ENCODE measurements around the gene IZUMO4. TPM values are rescaled to one million over a fixed set of nuclear protein-coding genes. Genes with fewer than 3 reads are reported as not detected.
"Not testable (repeated sequence)": the region's sequence is repeated elsewhere in the genome, so short reads cannot be mapped to it uniquely, and the experiment has no call there.

The IZUMO4 gene
- total RNA-seq, 1 experiment from 2014 or later, result 2.5 TPM

DNA sequence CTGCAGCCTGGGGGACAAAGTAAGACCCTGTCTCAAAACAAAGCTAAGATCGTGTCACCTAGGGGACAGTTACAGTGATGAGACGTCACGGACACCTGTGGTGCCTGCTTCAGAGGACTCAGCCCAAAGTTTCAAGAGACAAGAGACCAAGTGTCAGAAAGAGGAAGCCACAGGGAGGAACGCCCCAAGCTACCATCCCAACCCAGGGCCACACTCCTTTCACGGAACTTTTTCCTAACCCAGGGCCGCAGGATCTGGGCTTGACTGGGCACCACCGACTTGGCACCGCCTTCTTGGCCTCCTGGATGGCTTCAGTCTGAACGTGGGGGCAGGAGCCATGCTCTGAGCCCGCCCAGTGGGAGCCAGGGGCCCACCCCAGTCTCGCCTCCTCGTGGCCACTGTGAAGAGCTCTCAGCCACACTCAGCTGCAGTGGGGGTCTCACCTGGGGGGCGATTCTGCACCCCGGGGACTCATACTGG, 9.1 kb upstream of the IZUMO4 start:
- DNase-seq (ENCODE audit: low spot score), result no peak
- peaks cover 24% of the 10 kb centered on the region for H3K4me1 ChIP-seq (ENCODE audit: insufficient read depth, low read length, poor library complexity, severe bottlenecking)
- intact Hi-C loops (cut with micrococcal nuclease; ENCODE audit: unreplicated experiment), result no loop called here
- H3K36me3 ChIP-seq (ENCODE audit: insufficient read depth, low read length, poor library complexity, severe bottlenecking), result peaks cover 4% of the 10 kb centered on the region
- no peak for TF ChIP-seq EZH2 (IDR thresholded peaks at IDR 0.05; ENCODE audit: borderline replicate concordance, low read depth, low read length, poor library complexity, severe bottlenecking)
- TF ChIP-seq, protein P1, sequence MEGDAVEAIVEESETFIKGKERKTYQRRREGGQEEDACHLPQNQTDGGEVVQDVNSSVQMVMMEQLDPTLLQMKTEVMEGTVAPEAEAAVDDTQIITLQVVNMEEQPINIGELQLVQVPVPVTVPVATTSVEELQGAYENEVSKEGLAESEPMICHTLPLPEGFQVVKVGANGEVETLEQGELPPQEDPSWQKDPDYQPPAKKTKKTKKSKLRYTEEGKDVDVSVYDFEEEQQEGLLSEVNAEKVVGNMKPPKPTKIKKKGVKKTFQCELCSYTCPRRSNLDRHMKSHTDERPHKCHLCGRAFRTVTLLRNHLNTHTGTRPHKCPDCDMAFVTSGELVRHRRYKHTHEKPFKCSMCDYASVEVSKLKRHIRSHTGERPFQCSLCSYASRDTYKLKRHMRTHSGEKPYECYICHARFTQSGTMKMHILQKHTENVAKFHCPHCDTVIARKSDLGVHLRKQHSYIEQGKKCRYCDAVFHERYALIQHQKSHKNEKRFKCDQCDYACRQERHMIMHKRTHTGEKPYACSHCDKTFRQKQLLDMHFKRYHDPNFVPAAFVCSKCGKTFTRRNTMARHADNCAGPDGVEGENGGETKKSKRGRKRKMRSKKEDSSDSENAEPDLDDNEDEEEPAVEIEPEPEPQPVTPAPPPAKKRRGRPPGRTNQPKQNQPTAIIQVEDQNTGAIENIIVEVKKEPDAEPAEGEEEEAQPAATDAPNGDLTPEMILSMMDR (conservative IDR thresholded peaks at IDR 0.05; ENCODE audit: low read depth, low read length), result no peak
- no TSS peak for BruUV-seq (replicated peaks)
- no peak overlapping the region for H3K27ac ChIP-seq (ENCODE audit: low read depth, low read length, poor library complexity, severe bottlenecking)
- ChIA-PET POLR2A (ENCODE audit: low non-redundant PET) (interaction anchor here (0.6 kb wide), 2 partner anchors 162 to 185 kb away, joined by 3 to 10 read pairs; no protein-coding TSS in a partner anchor), CTCF (interaction anchor here (0.5 kb wide), 1 partner anchor 813 kb away, joined by 4 read pairs; the partner anchor contains the start of gene ZNF57)
- no peaks in the 10 kb centered on the region for H3K9me3 ChIP-seq (ENCODE audit: low read depth, low read length, poor library complexity, severe bottlenecking)
- H3K27me3 ChIP-seq (replicated peaks; ENCODE audit: insufficient read depth, low read depth, low read length, poor library complexity), result no peaks in the 10 kb centered on the region
- no peak overlapping the region for H3K4me3 ChIP-seq (ENCODE audit: low read depth, low read length, poor library complexity, severe bottlenecking)

DNA sequence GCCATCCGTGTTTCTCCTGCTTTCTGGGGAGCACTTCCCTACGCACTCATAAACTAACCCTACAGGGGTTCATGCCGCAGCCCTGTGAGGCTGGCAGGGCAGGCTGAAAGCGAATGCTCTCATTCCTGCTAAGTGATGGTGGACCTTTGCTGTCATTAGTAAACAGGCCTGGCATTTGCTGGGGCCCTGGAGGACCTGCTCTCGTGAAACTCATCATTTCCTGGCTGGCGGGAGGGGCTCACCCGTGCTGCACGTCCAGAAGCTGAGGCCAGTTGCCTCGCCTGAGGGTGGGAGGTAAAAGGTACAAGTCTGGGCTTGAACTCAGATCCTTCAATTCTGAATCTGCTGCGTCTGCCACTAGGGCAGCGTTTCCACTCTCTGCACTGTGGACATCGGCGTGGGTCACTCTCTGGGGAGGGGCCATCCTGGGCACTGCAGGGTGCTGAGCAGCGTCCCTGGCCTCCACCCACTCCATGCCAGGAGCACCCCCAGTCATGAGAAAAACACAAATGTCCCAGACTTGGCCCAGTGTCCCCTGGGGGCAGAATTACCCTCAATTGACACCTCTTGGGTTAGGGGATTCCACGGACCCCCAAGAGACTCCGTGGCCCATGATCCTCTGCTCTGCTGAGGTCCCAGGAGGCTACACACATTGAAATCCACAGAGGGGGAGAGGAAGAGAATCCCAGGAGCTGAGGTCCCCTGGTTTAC, 7.6 kb upstream of the IZUMO4 start:
- peak overlapping the region; percentile 77 for H3K27ac ChIP-seq (ENCODE audit: low read depth, low read length, poor library complexity, severe bottlenecking)

DNA sequence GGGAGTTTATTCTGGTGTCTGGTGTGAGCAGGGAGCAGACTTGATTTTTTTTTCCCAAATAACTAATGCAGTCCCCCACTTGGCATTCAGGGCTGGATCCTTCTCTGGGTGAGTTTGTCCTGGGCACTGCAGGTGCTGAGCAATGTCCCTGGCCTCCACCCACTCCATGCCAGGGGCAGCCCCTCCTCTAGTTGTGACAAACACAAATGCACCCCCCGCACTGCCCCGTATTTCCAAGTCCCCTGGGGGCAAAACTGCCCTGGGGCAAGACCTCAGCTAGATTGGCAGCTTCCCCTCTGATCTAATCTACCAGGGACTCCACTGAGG, 7.0 kb upstream of the IZUMO4 start:
- no peak for DNase-seq (ENCODE audit: low spot score)
- ChIA-PET POLR2A (ENCODE audit: low non-redundant PET) (no interaction called here), CTCF (no interaction called here)
- Histone ChIP-seq H3K9me3 (ENCODE audit: low read depth, low read length, poor library complexity, severe bottlenecking) (no peaks in the 10 kb centered on the region), H3K4me3 (ENCODE audit: low read depth, low read length, poor library complexity, severe bottlenecking) (no peak overlapping the region), H3K27ac (ENCODE audit: low read depth, low read length, poor library complexity, severe bottlenecking) (peak overlapping the region; percentile 77), H3K36me3 (ENCODE audit: insufficient read depth, low read length, poor library complexity, severe bottlenecking) (peaks cover 4% of the 10 kb centered on the region), H3K27me3 (replicated peaks; ENCODE audit: insufficient read depth, low read depth, low read length, poor library complexity) (no peaks in the 10 kb centered on the region), H3K4me1 (ENCODE audit: insufficient read depth, low read length, poor library complexity, severe bottlenecking) (peaks cover 31% of the 10 kb centered on the region)
- no TSS peak for BruUV-seq (replicated peaks)
- intact Hi-C loops (cut with micrococcal nuclease; ENCODE audit: unreplicated experiment), result no loop called here
- TF ChIP-seq, protein P1 (conservative IDR thresholded peaks at IDR 0.05; ENCODE audit: low read depth, low read length), result no peak
- no peak for TF ChIP-seq EZH2 (IDR thresholded peaks at IDR 0.05; ENCODE audit: borderline replicate concordance, low read depth, low read length, poor library complexity, severe bottlenecking)

More for the DNA sequence above, 7.6 kb upstream of the IZUMO4 start:
- no peaks in the 10 kb centered on the region for H3K27me3 ChIP-seq (replicated peaks; ENCODE audit: insufficient read depth, low read depth, low read length, poor library complexity)
- no peak overlapping the region for H3K4me3 ChIP-seq (ENCODE audit: low read depth, low read length, poor library complexity, severe bottlenecking)
- no peaks in the 10 kb centered on the region for H3K9me3 ChIP-seq (ENCODE audit: low read depth, low read length, poor library complexity, severe bottlenecking)
- CTCF ChIA-PET, result no interaction called here
- intact Hi-C loops (cut with micrococcal nuclease; ENCODE audit: unreplicated experiment), result no loop called here
- TF ChIP-seq EZH2 (IDR thresholded peaks at IDR 0.05; ENCODE audit: borderline replicate concordance, low read depth, low read length, poor library complexity, severe bottlenecking), result no peak
- TF ChIP-seq, protein P1 (conservative IDR thresholded peaks at IDR 0.05; ENCODE audit: low read depth, low read length), result no peak
- peaks cover 4% of the 10 kb centered on the region for H3K36me3 ChIP-seq (ENCODE audit: insufficient read depth, low read length, poor library complexity, severe bottlenecking)
- BruUV-seq (replicated peaks), result no TSS peak
- peaks cover 26% of the 10 kb centered on the region for H3K4me1 ChIP-seq (ENCODE audit: insufficient read depth, low read length, poor library complexity, severe bottlenecking)
- POLR2A ChIA-PET (ENCODE audit: low non-redundant PET), result no interaction called here
- DNase-seq (ENCODE audit: low spot score), result no peak

DNA sequence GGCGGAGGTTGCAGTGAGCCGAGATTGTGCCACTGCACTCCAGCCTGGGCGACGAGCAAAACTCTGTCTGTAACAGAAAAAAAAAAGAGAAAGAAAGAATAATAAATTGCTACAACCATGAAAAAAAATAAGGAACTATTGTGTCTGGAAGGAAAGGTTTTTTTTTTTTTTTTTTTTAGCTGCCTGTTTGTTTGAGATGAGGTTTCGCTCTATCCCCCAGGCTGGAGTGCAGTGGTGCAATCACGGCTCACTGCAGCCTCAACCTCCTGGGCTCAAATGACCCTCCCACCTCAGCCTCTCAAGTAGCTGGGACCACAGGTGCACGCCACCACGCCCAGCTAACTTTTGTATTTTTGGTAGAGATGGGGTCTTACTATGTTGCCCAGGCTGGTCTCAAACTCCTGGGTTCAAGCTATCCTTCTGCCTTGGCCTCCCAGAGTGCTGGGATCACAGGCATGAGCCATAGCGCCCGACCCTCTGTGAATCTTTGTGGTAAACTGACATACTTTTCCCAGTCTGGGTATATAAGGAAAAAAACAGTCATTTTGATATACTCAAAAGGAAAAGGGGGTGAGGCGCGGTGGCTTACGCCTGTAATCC, 4.7 kb upstream of the IZUMO4 start:
- BruUV-seq (replicated peaks); H3K4me3 ChIP-seq (ENCODE audit: low read depth, low read length, poor library complexity, severe bottlenecking): not testable (repeated sequence)

More for the DNA sequence above, 4.7 kb upstream of the IZUMO4 start:
- ChIA-PET CTCF (interaction anchor here (0.5 kb wide), 1 partner anchor 149 kb away, joined by 3 read pairs; no protein-coding TSS in a partner anchor), POLR2A (ENCODE audit: low non-redundant PET) (interaction anchor here (0.5 to 0.7 kb wide), 2 partner anchors 445 to 823 kb away, joined by 3 to 10 read pairs; partner anchors contain the start of gene CIRBP)
- Histone ChIP-seq H3K27ac (ENCODE audit: low read depth, low read length, poor library complexity, severe bottlenecking) (peak overlapping the region; percentile 33), H3K4me1 (ENCODE audit: insufficient read depth, low read length, poor library complexity, severe bottlenecking) (peaks cover 34% of the 10 kb centered on the region)
- H3K27me3 ChIP-seq (replicated peaks; ENCODE audit: insufficient read depth, low read depth, low read length, poor library complexity); intact Hi-C loops (cut with micrococcal nuclease; ENCODE audit: unreplicated experiment); DNase-seq (ENCODE audit: low spot score); H3K36me3 ChIP-seq (ENCODE audit: insufficient read depth, low read length, poor library complexity, severe bottlenecking); H3K9me3 ChIP-seq (ENCODE audit: low read depth, low read length, poor library complexity, severe bottlenecking): not testable (repeated sequence)
